GM18505 (cell line): ENCODE data around the gene CDT1.

Source experiments
- ATAC-seq: cut with Tn5 transposase; IDR thresholded peaks from one replicate; pipeline ENCODE4 v1.9.1; 2021; ENCODE audit not compliant: unreplicated experiment
- POLR2A ChIP-seq: IDR thresholded peaks from 4 replicates; pipeline ENCODE4 v1.6.1; 2011; ENCODE audit warnings: borderline replicate concordance; ENCODE audit not compliant: insufficient read depth, insufficient read length; ENCODE audit errors: extremely low read depth

Gene CDT1

GRCh38 chr16:88810166-88810911 lies 6.8 kb downstream of the CDT1 start:
- TF ChIP-seq POLR2A: peak; percentile 8
- ATAC-seq: no peak

- peak; percentile 90 for TF ChIP-seq POLR2A
- ATAC-seq: peak; percentile 49
Observed at GRCh38 chr16:88810912-88811768, 7.6 kb downstream of the CDT1 start.

- peak; percentile 71 for ATAC-seq
- peak; percentile 94 for TF ChIP-seq POLR2A
Observed at GRCh38 chr16:88811769-88812512, 8.4 kb downstream of the CDT1 start, which contains the start of gene APRT. Gene APRT (minus strand): TSS chr16:88811928. CDS start chr16:88811899, 29 bp downstream.

GRCh38 chr16:88812513-88813268 lies 9.1 kb downstream of the CDT1 start:
- ATAC-seq: no peak
- no peak for TF ChIP-seq POLR2A

GRCh38 chr16:88813269-88814143 lies 9.9 kb downstream of the CDT1 start:
- ATAC-seq: no peak
- TF ChIP-seq POLR2A: no peak

- TF ChIP-seq POLR2A: no peak
- ATAC-seq: no peak
Observed at GRCh38 chr16:88814144-88814502, 10.5 kb downstream of the CDT1 start.

- no peak for ATAC-seq
- TF ChIP-seq POLR2A: no peak
Observed at GRCh38 chr16:88815227-88815626, 11.6 kb downstream of the CDT1 start.

- no peak for ATAC-seq
- TF ChIP-seq POLR2A: no peak
Observed at GRCh38 chr16:88815901-88816589, 12.5 kb downstream of the CDT1 start.

- TF ChIP-seq POLR2A: no peak
- no peak for ATAC-seq
Observed at GRCh38 chr16:88816736-88817535, 13.3 kb downstream of the CDT1 start.

GRCh38 chr16:88817785-88818574 lies 14.4 kb downstream of the CDT1 start:
- no peak for TF ChIP-seq POLR2A
- ATAC-seq: no peak

GRCh38 chr16:88818575-88818874 lies 14.9 kb downstream of the CDT1 start:
- no peak for TF ChIP-seq POLR2A
- ATAC-seq: no peak

GRCh38 chr16:88819126-88819525 lies 15.5 kb downstream of the CDT1 start:
- ATAC-seq: no peak

More at GRCh38 chr16:88819126-88819525, 15.5 kb downstream of the CDT1 start:
- no peak for TF ChIP-seq POLR2A
